KOPT-K1 (cell line): ENCODE data around the gene SYDE2.

Experiments used
- H3K27ac ChIP-seq: fragments of 200-600 bp; sonication (generic); 2 replicates; pipeline ENCODE4 v1.5.1; 2016; ENCODE audit warnings: antibody characterized with exemption, mild to moderate bottlenecking, low read depth, low read length; ENCODE audit not compliant: poor library complexity, severe bottlenecking
- H3K36me3 ChIP-seq: fragments of 200-600 bp; sonication (generic); 2 replicates; pipeline ENCODE4 v1.5.1; 2017; ENCODE audit warnings: antibody characterized with exemption, mild to moderate bottlenecking, low read length, moderate library complexity; ENCODE audit not compliant: insufficient read depth
- H3K9me3 ChIP-seq: fragments of 200-600 bp; sonication (generic); 2 replicates; pipeline ENCODE4 v1.5.1; 2017; ENCODE audit warnings: antibody characterized with exemption, low read length, mild to moderate bottlenecking; ENCODE audit not compliant: insufficient read depth, poor library complexity, severe bottlenecking

The SYDE2 gene

DNA sequence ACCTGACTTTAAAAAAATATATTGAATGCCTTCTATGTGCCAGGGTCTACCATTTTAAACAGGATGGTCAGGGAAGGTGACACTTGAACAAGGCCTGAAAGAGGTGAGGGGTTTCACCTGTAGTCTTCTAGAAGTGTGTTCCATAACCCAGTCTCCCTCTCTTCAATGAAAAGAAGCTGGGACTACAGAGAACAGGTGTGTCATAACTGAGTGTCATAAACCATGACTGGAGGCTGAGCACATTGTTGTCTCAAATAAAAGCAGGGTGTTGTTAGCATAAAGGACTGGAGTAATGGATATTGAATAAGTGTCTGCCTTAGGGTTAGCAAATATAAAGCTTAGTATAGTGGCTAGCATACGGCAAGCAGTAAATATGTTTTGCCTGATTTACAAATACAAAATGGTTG is 65.4 kb downstream of the SYDE2 start:
- Histone ChIP-seq H3K27ac (no peak overlapping the region), H3K9me3 (no peaks in the 10 kb centered on the region), H3K36me3 (no peaks in the 10 kb centered on the region)

DNA sequence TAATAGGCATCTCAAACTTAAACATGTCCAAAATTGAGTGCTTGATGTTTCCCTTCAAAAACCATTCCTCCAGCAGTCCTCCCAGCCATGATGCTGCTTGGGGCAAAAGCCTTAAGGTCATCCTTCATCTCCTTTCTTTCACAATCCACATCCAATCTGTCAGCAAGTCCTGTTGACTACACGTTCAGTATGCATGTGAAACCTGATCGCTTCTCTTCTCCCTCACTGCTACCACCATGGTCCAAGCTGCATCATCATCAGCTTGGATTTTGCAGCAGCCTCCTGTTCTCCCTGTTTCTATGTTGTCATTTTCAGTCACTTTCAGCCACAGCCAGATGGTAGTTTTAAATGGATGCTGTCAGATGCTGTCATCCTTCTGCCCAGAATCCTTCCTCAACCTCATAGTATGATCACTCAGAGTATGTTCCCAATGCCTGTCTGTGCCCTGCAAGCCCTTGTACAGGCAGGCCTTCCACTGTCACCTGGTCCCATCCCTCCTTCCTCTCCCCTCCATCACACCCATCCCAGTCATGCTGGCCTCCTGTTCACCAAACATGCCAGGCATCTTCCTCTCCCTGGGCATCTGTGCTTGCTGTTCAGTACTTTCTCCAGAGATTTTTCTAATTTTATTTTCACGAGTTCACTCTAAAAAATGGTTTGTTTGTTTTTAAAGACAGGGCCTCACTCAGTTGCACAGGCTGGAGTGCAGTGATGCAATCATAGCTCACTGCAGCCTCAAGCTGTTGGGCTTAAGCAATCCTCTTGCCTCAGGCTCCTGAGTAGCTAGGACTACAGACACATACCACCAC is 66.0 kb downstream of the SYDE2 start:
- H3K9me3 ChIP-seq: no peaks in the 10 kb centered on the region
- no peak overlapping the region for H3K27ac ChIP-seq
- no peaks in the 10 kb centered on the region for H3K36me3 ChIP-seq

DNA sequence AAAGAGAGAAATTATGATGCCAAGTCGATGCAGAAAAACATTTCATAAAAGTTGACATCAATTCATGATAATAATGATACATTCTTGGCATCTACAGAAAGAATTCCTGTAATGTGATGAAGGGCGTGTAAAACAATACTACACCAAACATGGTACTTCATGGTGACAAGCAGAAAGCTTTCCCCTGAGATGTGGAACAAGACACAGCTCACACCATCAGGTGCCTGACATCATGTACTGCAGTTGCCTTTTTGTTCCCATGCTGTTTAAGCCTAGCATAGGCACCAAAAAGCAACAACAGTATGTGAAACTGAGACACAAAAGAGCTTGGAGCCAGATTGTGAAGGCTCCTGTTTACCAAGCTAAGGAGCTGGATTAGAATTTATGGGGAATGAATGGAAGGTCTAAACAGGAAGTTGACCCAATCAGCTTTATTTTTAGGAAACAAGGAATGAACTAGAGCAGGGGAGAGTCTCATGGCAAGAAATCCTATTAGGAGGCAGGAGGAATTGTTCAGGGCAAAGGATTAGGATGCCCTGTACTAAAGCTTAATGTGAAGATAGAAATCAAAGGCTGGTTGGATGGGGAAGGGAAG is 67.2 kb downstream of the SYDE2 start:
- Histone ChIP-seq H3K9me3 (no peaks in the 10 kb centered on the region), H3K27ac (no peak overlapping the region), H3K36me3 (no peaks in the 10 kb centered on the region)

DNA sequence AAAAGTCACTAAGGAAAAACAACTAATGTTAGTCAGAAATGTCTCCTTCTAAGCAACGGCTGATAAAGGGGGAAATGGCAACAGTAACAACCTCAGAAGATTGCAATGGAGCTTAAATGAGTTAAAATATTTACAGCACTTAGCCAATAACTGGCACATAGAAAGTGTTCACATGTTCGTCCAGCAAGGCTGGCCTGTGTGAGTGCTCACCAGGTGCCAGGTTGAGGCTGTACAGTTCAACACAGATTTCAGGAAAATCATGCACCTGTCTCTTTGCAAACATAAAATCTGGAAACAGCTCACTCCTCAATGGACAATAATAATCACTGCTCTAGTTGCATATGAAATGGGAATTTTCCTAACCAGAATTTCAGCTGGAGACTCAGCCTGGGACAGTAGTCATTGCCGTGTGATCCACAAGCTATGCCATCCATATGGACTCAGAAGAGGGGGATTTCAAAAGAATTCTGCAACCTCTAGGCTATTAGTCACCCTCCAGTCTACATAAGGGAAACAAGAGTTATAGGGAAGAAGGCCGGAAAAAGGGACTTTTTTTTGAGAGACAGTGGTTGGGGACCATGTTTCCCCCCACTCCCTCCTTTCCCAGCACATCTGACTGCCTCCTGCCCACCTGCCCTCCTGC is 68.6 kb downstream of the SYDE2 start:
- Histone ChIP-seq H3K36me3 (no peaks in the 10 kb centered on the region), H3K9me3 (no peaks in the 10 kb centered on the region), H3K27ac (no peak overlapping the region)

DNA sequence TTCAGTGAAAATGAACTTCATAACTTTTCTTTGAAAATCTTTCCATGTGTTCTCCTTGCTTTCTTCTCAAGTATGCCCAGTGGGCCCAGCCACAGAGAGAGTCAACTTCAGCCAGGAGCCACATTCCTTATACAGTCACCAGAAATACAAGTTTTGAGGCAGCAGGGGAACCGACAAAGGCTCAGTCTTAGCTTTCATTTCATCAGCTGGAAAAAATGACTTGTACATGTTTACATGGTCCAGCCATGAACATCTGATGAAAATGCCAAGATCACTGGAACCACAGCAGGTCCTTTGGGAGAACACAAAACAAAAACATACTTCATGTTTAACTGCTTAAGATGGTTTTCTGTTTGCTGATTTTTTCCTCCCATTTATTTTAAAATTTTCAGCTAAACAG is 72.5 kb downstream of the SYDE2 start:
- Histone ChIP-seq H3K36me3 (no peaks in the 10 kb centered on the region), H3K27ac (no peak overlapping the region)

DNA sequence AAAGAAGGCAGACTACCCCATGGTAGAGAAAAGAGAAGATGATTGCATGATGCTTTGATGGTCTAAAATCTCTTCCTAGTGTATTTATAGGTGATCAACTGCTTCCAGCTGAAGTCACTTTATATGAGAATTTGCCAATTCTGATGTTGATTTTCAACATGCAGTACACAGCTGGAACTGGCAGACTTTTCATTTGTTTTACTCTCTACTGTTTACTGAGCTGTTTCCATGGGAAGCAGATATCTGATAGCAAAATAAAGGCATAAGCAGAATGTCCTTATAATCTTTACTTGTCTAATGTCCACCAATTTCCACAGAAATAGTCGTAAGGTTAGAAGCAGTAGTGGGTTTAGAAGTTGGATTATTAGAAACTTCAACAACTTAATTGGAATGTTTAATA is 74.9 kb downstream of the SYDE2 start:
- Histone ChIP-seq H3K9me3 (no peaks in the 10 kb centered on the region), H3K27ac (no peak overlapping the region), H3K36me3 (no peaks in the 10 kb centered on the region)

More for the DNA sequence above, 72.5 kb downstream of the SYDE2 start:
- no peaks in the 10 kb centered on the region for H3K9me3 ChIP-seq

DNA sequence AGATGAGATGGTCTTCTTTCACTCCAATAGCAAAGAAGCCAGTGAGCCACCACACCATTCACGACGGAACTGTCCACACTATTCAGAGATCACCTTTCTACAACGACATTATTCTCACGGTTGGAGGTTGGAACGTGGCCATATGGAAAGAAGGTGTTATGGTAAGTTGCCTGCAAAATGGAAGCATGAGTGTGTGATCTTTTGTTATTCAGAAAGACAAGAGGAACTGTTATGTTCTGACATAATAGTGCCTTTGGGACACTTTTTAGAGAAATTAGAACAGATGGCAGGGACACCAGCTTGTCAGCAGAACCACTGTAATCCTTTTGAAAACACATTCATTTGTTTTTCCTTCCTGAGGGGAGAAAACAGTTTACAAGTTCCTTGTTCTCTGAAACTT is 76.7 kb downstream of the SYDE2 start:
- H3K27ac ChIP-seq: no peak overlapping the region
- H3K36me3 ChIP-seq: no peaks in the 10 kb centered on the region
- no peaks in the 10 kb centered on the region for H3K9me3 ChIP-seq

DNA sequence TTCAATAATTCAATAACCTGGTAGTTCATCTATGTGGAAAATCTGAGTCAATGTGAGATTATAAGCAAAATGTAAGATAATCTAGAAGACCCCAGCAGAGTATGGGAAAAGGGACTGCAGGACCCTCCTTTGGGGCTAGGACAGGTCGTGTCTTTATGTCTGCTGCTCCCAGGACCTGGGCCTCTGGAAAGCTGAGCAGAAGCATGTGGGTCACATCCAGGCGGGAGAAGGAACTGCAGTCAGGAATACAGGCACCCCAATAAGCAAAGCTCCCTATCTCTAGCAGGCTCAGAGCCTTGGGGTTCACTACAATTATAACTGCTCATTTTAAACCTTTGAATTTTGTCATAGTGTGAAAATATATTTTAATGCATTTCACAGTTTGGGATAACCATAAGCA is 78.6 kb downstream of the SYDE2 start:
- Histone ChIP-seq H3K36me3 (no peaks in the 10 kb centered on the region), H3K9me3 (no peaks in the 10 kb centered on the region), H3K27ac (no peak overlapping the region)

DNA sequence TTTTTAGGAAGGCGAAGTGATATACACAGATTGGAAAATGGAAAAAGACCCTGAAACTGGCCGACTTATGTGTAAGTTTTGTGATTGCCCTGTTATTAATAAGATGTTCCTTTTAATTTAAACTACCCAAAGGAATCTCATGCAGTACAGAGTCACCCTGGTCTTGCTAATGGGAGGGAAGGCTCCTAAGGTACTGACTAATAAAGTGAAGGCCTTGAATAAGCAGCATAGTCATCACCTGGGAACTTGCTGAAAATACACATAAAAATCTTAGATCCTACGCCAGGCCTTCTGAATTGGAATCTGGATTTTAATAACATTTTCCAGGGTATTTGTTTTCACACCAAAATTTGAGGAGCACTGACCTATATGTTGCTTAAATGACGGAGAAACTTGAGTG is 79.1 kb downstream of the SYDE2 start:
- Histone ChIP-seq H3K36me3 (no peaks in the 10 kb centered on the region), H3K9me3 (no peaks in the 10 kb centered on the region), H3K27ac (no peak overlapping the region)

DNA sequence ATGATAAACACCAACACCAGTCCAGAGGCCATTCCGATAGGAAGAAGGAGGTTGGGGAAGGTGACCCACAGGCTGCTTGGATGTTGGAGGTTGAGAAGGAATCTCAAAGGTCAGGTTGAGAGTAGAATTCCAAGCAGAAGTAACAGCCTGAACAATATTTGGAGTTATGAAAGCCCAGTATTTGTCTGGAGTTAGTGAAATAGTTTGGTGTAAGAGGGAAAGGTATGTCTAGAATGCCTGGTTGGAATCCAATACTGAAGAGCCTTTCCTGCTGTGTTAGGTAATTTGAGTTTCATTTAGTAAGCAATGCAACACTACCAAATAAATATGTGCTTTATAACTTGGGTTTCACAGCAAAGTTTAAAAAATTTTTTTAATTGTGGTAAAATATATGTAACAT is 82.1 kb downstream of the SYDE2 start:
- no peak overlapping the region for H3K27ac ChIP-seq
- H3K36me3 ChIP-seq: no peaks in the 10 kb centered on the region
- H3K9me3 ChIP-seq: no peaks in the 10 kb centered on the region

DNA sequence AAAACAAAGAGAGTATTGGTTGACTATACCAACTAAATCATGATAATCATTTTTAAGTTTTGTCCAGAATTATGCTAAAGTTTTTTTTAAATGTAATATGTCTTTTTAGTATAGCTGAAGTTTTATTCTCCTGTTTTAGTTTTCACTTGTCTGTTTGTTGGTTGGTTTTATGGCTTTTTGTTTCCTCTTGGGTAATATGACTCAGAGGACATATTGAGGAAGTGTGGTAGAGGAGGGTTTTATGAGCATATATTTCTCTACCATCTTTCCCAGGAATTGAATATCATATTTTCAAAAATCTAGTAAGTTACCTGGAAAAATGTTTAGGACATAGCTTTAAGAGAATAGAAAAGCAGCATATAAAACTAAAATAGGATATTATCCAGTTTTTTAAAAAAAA is 84.0 kb downstream of the SYDE2 start:
- Histone ChIP-seq H3K36me3 (no peaks in the 10 kb centered on the region), H3K9me3 (no peaks in the 10 kb centered on the region), H3K27ac (no peak overlapping the region)

DNA sequence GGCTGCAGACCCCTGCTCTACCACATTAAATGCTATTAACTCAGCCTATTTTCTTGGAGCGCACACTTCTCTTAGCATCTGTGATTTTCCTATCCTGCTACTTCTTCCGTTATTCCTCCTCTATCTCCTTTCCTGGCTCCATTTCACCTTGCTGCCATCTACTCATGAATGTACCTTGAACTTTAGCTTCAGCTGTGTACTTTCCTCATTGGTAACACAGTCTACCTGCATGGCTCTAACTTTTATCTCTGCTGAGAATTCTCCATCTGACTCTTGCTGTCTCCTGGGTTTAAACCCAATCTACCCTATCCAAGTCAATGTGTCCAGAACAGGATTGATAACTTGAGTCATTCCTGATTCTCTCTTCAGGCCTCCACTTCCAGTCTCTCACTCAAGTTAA is 84.9 kb downstream of the SYDE2 start:
- Histone ChIP-seq H3K36me3 (no peaks in the 10 kb centered on the region), H3K9me3 (no peaks in the 10 kb centered on the region), H3K27ac (no peak overlapping the region)

DNA sequence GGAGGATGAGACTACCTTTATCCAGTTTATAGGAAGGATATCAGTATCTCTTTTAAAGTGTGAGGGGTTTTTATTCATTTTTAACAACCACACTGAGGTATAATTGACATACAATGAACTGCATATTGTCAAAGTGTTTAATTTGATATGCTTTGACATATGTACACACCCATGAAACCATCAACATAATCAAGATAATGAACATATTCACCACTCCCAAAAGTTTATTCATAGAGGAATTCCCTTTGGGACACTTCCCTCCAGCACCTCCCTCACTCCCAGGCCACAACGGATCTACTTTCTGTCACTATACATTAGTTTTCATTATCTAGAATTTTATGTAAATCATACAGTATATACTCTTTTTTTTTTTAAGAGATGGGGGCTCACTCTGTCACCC is 89.1 kb downstream of the SYDE2 start:
- no peaks in the 10 kb centered on the region for H3K36me3 ChIP-seq
- H3K9me3 ChIP-seq: no peaks in the 10 kb centered on the region
- no peak overlapping the region for H3K27ac ChIP-seq

DNA sequence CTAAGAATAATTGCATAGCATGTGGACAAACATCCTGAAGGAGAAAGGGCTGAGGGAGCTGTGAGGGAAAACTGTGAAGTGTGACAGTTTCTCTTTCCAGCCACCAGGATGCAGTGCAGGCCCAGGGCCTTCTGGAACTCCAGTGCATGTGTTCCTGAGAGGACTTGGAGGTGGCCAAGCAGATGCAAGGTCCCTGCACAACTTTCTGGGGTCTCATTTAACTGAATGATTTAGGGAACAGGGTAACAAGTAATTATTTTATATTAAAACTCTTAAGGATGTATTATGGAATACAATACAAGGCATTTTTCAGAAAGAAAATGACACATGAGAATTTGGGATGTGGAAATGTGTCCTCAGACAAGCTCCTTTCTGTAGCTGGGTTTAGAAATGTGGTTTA is 91.3 kb downstream of the SYDE2 start:
- no peaks in the 10 kb centered on the region for H3K36me3 ChIP-seq
- no peaks in the 10 kb centered on the region for H3K9me3 ChIP-seq
- H3K27ac ChIP-seq: no peak overlapping the region
